GM19438 (cell line): ENCODE data around the gene GRIK3.

Source experiments
- ATAC-seq: cut with Tn5 transposase; IDR thresholded peaks from one replicate; pipeline ENCODE4 v1.9.1; 2021; ENCODE audit warnings: low read depth; ENCODE audit not compliant: unreplicated experiment

The GRIK3 gene

GRCh38 chr1:37047542-37047941 is 13.2 kb upstream of the GRIK3 start:
- ATAC-seq: no peak

DNA sequence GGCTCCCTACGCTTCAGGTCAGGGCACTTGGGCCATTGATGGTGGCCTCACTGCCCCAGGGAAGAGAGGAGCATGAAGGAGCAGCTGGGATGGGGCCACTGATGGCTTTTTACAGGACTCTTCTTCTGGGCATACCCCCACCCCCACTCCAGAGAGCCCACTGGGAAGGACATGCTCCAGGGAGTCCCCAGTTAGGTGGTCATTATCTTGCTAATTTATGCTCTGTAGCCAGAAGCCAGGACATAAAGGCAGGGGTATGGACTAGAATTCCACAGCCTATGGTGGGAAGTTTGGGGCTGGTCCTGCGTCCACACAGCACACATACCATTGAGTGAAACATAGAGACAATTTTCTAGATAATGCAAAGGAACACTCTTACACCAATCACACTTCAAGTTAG is 8.8 kb upstream of the GRIK3 start:
- ATAC-seq: no peak

GRCh38 chr1:37042506-37042905 is 8.2 kb upstream of the GRIK3 start:
- no peak for ATAC-seq

DNA sequence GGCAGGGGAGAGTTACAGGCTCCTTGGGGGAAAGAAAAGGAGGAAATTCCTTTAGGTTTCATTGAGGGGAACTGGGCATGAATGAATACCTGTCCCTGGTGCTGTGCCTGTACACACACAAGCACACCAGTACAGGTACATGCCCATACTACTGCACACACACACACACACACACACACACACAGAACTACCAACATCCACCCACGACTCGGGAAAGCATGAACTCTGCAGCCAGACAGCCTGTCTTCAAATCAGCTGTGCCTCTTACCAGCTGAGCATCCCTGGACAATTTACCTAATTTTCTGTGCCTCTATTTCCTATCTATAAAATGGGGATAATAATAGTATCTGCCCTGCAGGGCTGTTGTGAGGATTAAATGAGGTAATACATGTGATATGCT is 7.2 kb upstream of the GRIK3 start:
- ATAC-seq: no peak

DNA sequence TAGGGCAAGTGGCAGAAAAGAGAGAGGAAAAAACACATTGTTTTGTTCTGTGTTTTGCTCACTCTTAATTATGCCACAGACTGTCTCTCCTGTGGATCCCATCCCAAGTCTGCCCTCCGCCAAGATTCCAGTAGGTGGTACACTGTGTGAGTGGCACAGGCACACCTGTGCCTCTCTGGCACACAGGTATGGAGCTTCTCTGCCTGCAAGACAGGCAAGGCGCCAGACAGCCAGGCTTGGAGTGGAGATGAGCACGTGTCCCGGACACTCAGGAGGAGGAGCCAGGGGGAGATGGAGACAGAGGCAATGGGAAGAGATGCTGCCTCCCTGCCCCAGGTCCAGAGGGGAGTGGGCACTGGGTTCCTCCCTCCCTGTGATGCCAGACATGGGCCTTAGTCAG is 6.5 kb upstream of the GRIK3 start:
- no peak for ATAC-seq

DNA sequence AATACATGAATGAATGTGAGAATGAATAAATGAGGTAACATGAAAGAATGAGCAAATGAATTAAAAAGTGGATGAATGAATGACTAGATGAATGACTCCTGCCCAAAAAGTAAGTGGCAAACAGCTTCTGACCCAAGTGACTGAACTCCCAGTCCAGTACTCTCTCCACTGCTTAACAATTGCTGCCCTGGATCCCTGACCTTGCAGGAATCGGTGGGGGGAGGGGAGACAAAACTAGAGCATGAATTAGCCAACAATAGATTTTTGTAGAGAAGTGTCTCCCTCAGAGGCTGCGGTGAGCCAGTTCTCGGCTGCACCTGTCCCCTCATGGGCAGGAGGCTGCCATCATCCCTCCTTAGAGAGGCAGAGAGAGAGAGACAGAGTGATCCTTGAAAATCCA is 5.9 kb upstream of the GRIK3 start:
- no peak for ATAC-seq

- ATAC-seq: no peak
These were observed 4.1 kb upstream of the GRIK3 start for GRCh38 chr1:37038227-37039093.

GRCh38 chr1:37037690-37038089 is 3.4 kb upstream of the GRIK3 start:
- no peak for ATAC-seq

DNA sequence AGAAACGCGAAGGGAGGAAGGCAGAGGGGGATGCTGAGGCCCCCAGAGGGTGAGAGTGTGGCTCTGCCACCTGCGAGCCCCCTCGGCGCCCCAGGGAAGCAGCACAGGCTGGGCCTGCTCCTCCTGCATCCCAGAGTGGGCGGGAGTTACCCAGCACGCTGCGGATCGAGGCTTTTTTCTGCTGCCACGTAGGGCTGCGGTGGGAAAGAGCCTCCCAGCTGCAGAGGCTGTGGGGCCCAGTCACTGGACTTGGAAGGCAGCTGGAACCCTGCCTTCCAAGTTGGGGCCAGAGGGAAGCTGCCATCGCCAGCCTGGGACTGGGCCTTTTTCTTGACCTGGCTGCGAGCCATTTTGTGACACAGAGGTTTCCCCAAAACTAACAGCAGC is 2.3 kb upstream of the GRIK3 start:
- no peak for ATAC-seq

- ATAC-seq: no peak
These were observed 1.7 kb upstream of the GRIK3 start for GRCh38 chr1:37035796-37036666.

DNA sequence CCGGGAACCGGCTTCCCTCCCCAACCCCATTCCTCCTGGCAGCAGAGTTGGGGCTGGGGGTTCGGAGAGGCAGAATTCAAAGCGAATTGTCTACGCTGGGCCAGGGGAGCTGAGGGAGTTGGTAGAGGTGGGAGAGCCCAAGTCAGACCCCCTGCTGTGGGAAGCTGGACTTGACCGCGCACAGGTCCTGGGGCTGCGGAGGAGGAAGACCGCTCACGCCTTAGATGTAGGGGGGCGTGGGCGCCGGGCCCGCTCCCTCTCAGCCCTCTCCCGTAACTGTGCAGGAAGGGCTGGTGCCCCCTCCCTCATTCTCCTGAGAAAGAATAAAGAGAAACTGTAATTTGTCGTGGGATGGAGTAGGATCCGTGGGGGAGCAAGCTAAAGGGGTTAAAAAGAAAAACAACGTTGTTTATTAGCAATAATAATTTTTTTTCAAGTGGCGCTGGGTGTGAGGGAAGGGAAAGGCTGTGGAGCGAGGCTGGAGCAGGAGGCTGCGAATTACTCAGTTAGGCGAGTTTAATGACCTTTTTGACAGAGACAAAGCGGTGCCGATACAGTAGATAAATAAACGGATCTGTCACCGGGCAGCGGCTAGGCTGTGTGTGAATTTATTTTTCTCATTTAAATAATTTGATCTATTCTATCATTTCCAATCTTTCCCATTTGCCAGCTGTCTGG is 838 bp upstream of the GRIK3 start:
- no peak for ATAC-seq

- ATAC-seq: no peak
These were observed 787 bp downstream of the GRIK3 start for GRCh38 chr1:37033355-37034101.

GRCh38 chr1:37032660-37033354 is 1.5 kb downstream of the GRIK3 start:
- ATAC-seq: no peak

GRCh38 chr1:37031871-37032270 is 2.4 kb downstream of the GRIK3 start:
- ATAC-seq: no peak

GRCh38 chr1:37031429-37031828 is 2.9 kb downstream of the GRIK3 start:
- ATAC-seq: no peak

DNA sequence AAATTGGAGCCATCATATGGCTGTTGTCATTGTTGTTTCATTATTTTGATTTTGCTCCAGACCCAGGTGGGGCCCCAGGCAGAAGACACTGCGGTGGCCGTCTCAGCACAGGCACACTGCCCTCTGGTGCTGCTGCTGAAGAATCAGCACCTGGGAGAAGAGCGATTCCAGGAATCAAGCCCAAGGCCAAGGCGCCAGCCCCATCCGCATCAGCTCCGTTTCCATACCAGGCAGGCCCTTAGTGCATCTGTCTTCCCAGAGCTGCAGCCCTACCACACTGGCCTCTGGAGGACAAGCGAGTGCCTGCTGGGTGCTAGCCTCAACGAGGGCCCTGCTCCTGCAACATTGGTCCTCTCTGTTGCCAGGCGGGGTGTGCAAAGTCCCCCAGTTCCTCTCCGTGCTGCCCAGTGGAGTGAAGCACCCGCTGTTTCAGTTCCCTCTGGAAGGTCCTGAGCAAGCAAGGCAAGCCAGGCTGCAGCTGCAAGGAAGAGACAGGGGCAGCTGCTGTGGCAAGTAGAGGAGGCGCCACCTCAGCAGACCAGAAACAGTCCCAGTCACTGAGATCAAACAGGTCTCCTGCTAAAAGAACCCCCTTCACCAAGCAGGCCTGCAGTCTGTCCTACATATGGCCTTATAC is 5.2 kb downstream of the GRIK3 start:
- ATAC-seq: no peak

DNA sequence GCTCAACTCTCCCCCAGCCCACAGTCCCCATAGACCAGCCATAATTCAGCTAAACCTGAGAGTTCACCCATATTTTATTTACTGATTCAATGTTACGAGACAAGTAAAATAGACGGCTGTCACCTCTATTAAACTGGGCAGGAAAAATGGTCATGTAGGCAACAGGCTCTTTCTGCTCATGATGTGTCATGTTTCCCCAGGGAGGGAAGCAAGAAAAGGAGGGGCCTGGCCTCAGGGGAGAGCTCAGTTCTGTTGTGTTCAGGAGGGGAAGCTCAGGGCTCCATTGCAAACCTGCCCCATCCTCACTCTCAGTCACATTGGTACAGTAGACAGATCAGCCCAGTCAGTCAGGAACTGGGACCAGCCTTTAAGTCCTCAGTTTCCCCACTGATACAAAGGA is 12.8 kb downstream of the GRIK3 start:
- no peak for ATAC-seq

- ATAC-seq: no peak
These were observed 13.6 kb downstream of the GRIK3 start for GRCh38 chr1:37020653-37021277.

DNA sequence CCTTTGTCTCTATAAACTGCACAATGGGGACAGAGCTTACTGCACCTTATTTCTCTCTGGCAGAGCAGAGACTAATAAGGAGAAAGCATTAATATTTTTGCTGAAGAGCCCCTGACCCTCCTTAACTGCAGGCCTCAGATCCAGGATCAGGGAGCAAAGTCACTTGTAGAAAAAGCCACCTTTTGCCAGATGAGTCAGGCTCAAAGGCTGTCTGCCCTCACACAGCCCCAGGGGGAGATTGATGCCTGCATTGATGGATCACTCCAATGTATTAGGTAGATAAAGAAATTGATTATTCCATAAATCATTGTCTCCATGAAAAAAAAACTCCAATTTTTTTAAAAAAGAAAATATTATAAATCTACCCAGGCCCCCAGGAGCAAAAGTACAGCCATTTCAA is 15.8 kb downstream of the GRIK3 start:
- ATAC-seq: no peak
